Breast epithelium (tissue), 3 donors: ENCODE measurements around the gene FUT2.

Experiments used
- POLR2A ChIP-seq: fragments of 450-650 bp; IDR thresholded peaks from one replicate; pipeline ENCODE4 v1.6.1; 2016; ENCODE audit warnings: antibody characterized with exemption, mild to moderate bottlenecking, moderate library complexity
- TF ChIP-seq, protein P1 (sequence below), 3 donors: fragments of 450-650 bp; IDR thresholded peaks; one replicate each; pipeline ENCODE4 v1.5.1; 2016 to 2017; ENCODE audit warnings: antibody characterized with exemption in 3 of 3, mild to moderate bottlenecking in 3 of 3, moderate library complexity in 3 of 3

DNA sequence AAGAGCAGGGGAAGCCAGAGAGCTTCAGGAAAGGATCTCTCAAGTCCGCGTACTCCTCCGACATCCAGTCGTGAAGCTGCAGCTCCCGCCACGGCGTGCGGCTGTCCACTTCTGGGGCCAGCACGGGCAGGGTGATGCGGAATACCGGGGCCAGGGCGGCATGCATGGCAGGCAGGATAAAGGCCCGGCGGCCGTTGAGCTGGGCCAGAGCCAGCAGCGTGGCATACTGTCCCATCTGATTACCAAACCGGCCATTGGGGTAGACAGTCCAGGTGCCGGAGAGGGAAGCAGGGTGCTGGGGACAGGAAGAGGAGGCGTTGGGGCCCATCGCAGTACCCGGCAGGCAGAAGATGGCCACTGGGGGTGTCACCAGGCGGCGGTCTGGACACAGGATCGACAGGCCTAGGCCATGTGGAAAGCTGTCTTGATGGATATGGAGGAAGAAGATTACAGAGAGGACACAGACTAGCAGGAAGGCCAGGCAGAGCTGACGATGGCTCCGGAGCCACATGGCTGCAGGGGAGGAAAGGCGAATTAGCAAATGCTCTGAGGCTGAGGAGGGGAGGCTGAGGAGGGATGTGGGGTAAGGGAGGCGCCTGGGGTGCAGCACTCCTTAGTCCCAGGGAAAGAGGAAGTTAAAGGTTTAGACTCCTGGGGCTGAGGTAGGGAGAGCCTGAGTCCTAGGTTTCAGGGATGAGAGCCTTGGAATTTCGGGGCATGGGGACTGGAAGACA is 55.2 kb downstream of the FUT2 start:
- TF ChIP-seq, protein P1, sequence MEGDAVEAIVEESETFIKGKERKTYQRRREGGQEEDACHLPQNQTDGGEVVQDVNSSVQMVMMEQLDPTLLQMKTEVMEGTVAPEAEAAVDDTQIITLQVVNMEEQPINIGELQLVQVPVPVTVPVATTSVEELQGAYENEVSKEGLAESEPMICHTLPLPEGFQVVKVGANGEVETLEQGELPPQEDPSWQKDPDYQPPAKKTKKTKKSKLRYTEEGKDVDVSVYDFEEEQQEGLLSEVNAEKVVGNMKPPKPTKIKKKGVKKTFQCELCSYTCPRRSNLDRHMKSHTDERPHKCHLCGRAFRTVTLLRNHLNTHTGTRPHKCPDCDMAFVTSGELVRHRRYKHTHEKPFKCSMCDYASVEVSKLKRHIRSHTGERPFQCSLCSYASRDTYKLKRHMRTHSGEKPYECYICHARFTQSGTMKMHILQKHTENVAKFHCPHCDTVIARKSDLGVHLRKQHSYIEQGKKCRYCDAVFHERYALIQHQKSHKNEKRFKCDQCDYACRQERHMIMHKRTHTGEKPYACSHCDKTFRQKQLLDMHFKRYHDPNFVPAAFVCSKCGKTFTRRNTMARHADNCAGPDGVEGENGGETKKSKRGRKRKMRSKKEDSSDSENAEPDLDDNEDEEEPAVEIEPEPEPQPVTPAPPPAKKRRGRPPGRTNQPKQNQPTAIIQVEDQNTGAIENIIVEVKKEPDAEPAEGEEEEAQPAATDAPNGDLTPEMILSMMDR (IDR thresholded peaks at IDR 0.05): no peak
- TF ChIP-seq POLR2A: no peak
